GM13977 (cell line): ENCODE measurements around the gene CLEC4C.

ENCODE experiments used
- DNase-seq: peaks from one replicate; pipeline ENCODE4 v3.0.0; 2012; ENCODE audit warnings: low spot score
- CTCF ChIP-seq: IDR thresholded peaks from 2 replicates; pipeline ENCODE4 v1.5.1; 2012; ENCODE audit warnings: mild to moderate bottlenecking, control low read depth; ENCODE audit not compliant: insufficient read depth; ENCODE audit errors: extremely low read depth, missing control alignments
- in situ Hi-C: fragments of 300-500 bp; cut with MboI; formaldehyde crosslinking; loops from one replicate; pipeline ENCODE4 v1.12.0; 2022; ENCODE audit warnings: low sequenced_read_pairs, low pct_unique_long_range_greater_than_20kb, mixed read lengths, inconsistent platforms; ENCODE audit not compliant: unreplicated experiment

The CLEC4C gene

GRCh38 chr12:7709969-7710675, 37.1 kb downstream of the CLEC4C start:
- in situ Hi-C loops: no loop called here
- no peak for DNase-seq
- no peak for TF ChIP-seq CTCF

GRCh38 chr12:7705846-7706245, 41.3 kb downstream of the CLEC4C start:
- no peak for DNase-seq
- TF ChIP-seq CTCF: no peak
- in situ Hi-C loops: no loop called here

- in situ Hi-C loops: loop anchor here (10.0 kb wide), 1 partner anchor 109 kb away; no protein-coding TSS in a partner anchor
- no peak for TF ChIP-seq CTCF
- no peak for DNase-seq
Measured at GRCh38 chr12:7695566-7696197, 51.5 kb downstream of the CLEC4C start, which contains the start of gene GDF3. Gene GDF3 (minus strand): TSS chr12:7695775. CDS start chr12:7695728, 47 bp downstream.

- no peak for TF ChIP-seq CTCF
- in situ Hi-C loops: loop anchor here (10.0 kb wide), 1 partner anchor 110 kb away; no protein-coding TSS in a partner anchor
- DNase-seq: no peak
Measured at GRCh38 chr12:7695237-7695560, 52.0 kb downstream of the CLEC4C start.

GRCh38 chr12:7694556-7695236, 52.5 kb downstream of the CLEC4C start:
- DNase-seq: no peak
- no peak for TF ChIP-seq CTCF
- in situ Hi-C loops: loop anchor here (10.0 kb wide), 1 partner anchor 110 kb away; no protein-coding TSS in a partner anchor

GRCh38 chr12:7693793-7694192, 53.4 kb downstream of the CLEC4C start:
- no peak for DNase-seq
- in situ Hi-C loops: loop anchor here (10.0 kb wide), 1 partner anchor 111 kb away; no protein-coding TSS in a partner anchor
- no peak for TF ChIP-seq CTCF
